Thyroid gland (tissue), 4 donors: ENCODE results near the gene NF1.

Source experiments
- CTCF ChIP-seq, 6 experiments: fragments of 200-600 bp in 3 of 6; fragments of 450-650 bp in 3 of 6; sonication (generic) in 3 of 6; IDR thresholded peaks; one replicate each; pipeline ENCODE4 v1.5.1; 2016 to 2019; ENCODE audit warnings: antibody characterized with exemption in 6 of 6, mild to moderate bottlenecking in 2 of 6, inconsistent platforms in 1 of 6, moderate library complexity in 1 of 6
- POLR2A ChIP-seq, 2 donors: fragments of 450-650 bp; IDR thresholded peaks; one replicate each; pipeline ENCODE4 v1.6.1; 2017; ENCODE audit warnings: antibody characterized with exemption in 2 of 2, mild to moderate bottlenecking in 2 of 2, moderate library complexity in 1 of 2

DNA sequence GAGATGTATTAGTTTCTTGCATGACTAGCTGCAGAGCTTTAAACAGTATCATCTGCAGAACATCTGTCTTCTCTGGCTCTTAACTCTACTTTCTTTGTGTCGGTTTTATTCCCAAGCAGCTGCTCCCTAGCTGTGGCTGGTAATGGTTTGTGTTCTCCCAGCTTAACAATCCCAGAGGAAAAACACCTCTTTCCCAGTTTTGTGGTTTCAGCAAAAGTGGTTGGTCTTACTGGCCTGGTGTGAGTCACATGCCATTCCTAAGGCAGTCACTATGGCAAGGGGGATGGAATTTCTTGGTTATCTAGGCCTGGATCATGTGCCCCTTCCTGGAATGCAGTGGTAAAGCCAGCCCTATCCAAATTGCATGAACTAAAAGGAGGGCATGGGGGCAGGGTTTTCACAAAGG is 174.8 kb downstream of the NF1 start:
- TF ChIP-seq CTCF (IDR thresholded peaks at IDR 0.05) (peak in 1 of 6 experiments; percentile 4), POLR2A (IDR thresholded peaks at IDR 0.05) (peak in 1 of 2 donors; percentile 14)
